ENCODE data around the gene ATAD3B. TPM values are rescaled to one million over a fixed set of nuclear protein-coding genes. Genes with fewer than 3 reads are reported as not detected.
"Not testable (repeated sequence)": the region's sequence is repeated elsewhere in the genome, so short reads cannot be mapped to it uniquely, and the experiment has no call there.

The ATAD3B gene
- polyA plus RNA-seq, 1 experiment: 7.7 TPM

DNA sequence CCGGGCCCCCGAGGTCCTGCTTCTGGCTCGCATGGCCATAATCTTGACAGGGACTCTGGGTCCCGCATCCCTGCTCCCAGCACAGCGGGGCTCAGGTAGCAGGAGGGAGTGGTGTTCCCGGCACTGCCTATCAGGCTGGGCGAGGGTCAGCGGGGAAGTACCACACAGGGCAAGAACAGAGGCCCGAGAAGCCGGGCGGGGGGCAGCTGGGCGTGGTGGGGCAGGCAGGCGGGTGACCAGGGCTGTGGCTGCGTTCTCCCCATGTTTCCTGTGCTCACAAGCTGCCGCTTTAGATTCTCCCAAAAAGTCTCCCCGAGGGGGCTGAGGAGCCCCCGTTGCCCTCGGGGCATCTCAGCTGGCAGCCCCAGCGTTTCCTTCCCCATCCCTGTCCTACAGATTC lies 18.3 kb downstream of the ATAD3B start:
- POLR2A ChIA-PET: no interaction called here
- H3K4me3 ChIP-seq (ENCODE audit: low read depth, low read length): no peak overlapping the region
- peaks cover 34% of the 10 kb centered on the region for H3K9me3 ChIP-seq (ENCODE audit: control insufficient read depth, insufficient read depth, low read length)
- TF ChIP-seq, protein P1, sequence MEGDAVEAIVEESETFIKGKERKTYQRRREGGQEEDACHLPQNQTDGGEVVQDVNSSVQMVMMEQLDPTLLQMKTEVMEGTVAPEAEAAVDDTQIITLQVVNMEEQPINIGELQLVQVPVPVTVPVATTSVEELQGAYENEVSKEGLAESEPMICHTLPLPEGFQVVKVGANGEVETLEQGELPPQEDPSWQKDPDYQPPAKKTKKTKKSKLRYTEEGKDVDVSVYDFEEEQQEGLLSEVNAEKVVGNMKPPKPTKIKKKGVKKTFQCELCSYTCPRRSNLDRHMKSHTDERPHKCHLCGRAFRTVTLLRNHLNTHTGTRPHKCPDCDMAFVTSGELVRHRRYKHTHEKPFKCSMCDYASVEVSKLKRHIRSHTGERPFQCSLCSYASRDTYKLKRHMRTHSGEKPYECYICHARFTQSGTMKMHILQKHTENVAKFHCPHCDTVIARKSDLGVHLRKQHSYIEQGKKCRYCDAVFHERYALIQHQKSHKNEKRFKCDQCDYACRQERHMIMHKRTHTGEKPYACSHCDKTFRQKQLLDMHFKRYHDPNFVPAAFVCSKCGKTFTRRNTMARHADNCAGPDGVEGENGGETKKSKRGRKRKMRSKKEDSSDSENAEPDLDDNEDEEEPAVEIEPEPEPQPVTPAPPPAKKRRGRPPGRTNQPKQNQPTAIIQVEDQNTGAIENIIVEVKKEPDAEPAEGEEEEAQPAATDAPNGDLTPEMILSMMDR (IDR thresholded peaks at IDR 0.05; ENCODE audit: low read depth, low read length): no peak
- CTCF ChIA-PET: no interaction called here
- no peak overlapping the region for H3K27ac ChIP-seq (ENCODE audit: low read depth, low read length)
- H3K27me3 ChIP-seq (ENCODE audit: control insufficient read depth, insufficient read depth, low read length): no peaks in the 10 kb centered on the region
- no peak for DNase-seq (ENCODE audit: low read depth, low spot score)

DNA sequence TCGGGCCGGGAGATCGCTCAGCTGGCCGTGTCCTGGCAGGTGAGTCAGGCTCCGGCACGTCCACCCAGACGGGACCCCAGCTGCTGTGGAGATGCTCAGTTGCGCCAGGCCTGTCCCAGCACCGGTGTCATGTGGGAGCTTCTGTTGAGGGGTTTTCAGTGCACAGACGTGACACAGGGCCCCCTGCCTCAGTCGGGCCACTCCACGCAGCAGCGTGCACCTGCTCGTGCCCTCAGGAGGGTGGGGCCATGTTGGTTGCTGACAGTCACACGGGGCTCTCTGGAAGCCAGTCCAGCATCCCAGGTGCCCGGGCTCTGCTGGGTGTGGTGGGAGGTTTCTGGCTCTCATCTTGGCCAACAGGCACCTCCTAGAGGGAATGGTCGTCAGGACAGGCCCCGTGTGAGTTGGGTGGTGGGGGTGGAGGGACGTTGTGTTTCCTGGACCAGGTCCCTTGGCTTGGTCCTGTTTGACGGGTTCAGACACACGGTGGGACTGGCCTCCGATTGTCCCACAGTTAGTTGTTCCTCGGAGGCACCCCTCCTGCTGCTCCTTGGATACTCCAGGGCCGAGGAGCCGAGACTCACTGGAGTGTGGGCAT lies 19.2 kb downstream of the ATAD3B start:
- TF ChIP-seq, protein P1 (IDR thresholded peaks at IDR 0.05; ENCODE audit: low read depth, low read length): no peak
- peaks cover 34% of the 10 kb centered on the region for H3K9me3 ChIP-seq (ENCODE audit: control insufficient read depth, insufficient read depth, low read length)
- H3K27me3 ChIP-seq (ENCODE audit: control insufficient read depth, insufficient read depth, low read length): no peaks in the 10 kb centered on the region
- no peak for DNase-seq (ENCODE audit: low read depth, low spot score)
- H3K27ac ChIP-seq (ENCODE audit: low read depth, low read length): no peak overlapping the region
- CTCF ChIA-PET: no interaction called here
- H3K4me3 ChIP-seq (ENCODE audit: low read depth, low read length): no peak overlapping the region
- POLR2A ChIA-PET: no interaction called here

DNA sequence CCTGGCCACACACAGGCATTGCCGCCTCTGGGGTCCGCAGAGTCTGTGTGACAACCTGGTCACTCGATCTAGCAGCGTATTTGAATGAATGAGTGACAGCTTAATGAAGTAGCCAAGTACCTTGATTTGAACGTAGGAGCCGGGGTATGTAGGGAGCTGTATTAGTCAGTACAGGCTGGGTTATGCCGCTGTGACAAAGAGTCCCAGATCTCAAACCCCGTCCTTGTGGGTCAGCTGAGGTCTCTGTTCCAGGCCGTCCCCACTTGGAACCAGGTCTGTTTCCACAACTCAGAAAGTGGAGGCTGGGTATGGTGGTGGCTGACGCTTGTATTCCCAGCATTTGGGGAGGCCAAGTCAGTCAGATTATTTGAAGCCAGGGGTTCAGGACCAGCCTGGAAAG lies 20.0 kb downstream of the ATAD3B start:
- no peak for DNase-seq (ENCODE audit: low read depth, low spot score)
- H3K9me3 ChIP-seq (ENCODE audit: control insufficient read depth, insufficient read depth, low read length): peaks cover 34% of the 10 kb centered on the region
- POLR2A ChIA-PET: no interaction called here
- CTCF ChIA-PET: no interaction called here
- no peak overlapping the region for H3K27ac ChIP-seq (ENCODE audit: low read depth, low read length)
- no peak overlapping the region for H3K4me3 ChIP-seq (ENCODE audit: low read depth, low read length)
- TF ChIP-seq, protein P1 (IDR thresholded peaks at IDR 0.05; ENCODE audit: low read depth, low read length): no peak
- H3K27me3 ChIP-seq (ENCODE audit: control insufficient read depth, insufficient read depth, low read length): no peaks in the 10 kb centered on the region

DNA sequence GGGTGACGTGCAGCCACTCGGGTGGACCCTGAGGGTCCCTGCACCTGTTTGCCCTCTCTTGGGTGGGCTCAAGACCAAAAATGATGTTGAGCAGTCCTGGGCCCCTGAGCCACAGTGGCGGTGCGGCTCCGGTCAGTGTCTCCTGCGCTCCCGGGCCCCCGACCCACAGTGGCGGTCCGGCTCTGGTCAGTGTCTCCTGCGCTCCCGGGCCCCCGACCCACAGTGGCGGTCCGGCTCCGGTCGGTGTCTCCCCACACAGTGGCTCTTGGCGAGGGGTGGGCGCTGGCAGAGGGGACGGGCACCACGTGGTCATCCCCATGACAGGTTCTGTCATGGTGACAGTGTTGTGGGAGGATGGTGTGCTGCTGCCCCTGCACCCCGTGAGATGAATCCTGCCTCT lies 22.7 kb downstream of the ATAD3B start:
- CTCF ChIA-PET: interaction anchor here (1.0 kb wide), 1 partner anchor 10 kb away, joined by 3 read pairs; no protein-coding TSS in a partner anchor
- H3K27me3 ChIP-seq (ENCODE audit: control insufficient read depth, insufficient read depth, low read length); H3K27ac ChIP-seq (ENCODE audit: low read depth, low read length); DNase-seq (ENCODE audit: low read depth, low spot score); H3K4me3 ChIP-seq (ENCODE audit: low read depth, low read length): not testable (repeated sequence)
- POLR2A ChIA-PET: interaction anchor here (1.1 kb wide), 1 partner anchor 10 kb away, joined by 3 read pairs; no protein-coding TSS in a partner anchor
- H3K9me3 ChIP-seq (ENCODE audit: control insufficient read depth, insufficient read depth, low read length): peaks cover 34% of the 10 kb centered on the region

DNA sequence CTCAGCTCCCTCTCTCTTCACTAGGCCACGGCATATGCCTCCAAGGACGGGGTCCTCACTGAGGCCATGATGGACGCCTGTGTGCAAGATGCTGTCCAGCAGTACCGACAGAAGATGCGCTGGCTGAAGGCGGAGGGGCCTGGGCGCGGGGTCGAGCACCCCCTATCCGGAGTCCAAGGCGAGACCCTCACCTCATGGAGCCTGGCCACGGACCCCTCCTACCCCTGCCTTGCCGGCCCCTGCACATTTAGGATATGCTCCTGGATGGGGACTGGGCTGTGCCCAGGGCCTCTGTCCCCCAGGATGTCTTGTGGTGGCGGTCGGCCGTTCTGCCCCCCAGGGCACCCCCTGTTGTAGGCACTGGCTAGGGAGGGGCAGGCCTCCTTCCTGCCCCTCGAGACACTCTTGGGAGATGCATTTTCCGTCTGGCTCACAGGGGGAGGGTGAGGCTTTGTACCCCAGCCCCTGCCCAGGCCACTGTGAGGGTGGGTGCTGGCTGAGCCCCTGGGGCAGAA lies 24.0 kb downstream of the ATAD3B start:
- DNase-seq (ENCODE audit: low read depth, low spot score); H3K27ac ChIP-seq (ENCODE audit: low read depth, low read length); CTCF ChIA-PET; H3K4me3 ChIP-seq (ENCODE audit: low read depth, low read length); H3K27me3 ChIP-seq (ENCODE audit: control insufficient read depth, insufficient read depth, low read length): not testable (repeated sequence)
- POLR2A ChIA-PET: interaction anchor here (1.1 kb wide), 1 partner anchor 9 kb away, joined by 3 read pairs; no protein-coding TSS in a partner anchor
- H3K9me3 ChIP-seq (ENCODE audit: control insufficient read depth, insufficient read depth, low read length): peaks cover 25% of the 10 kb centered on the region

DNA sequence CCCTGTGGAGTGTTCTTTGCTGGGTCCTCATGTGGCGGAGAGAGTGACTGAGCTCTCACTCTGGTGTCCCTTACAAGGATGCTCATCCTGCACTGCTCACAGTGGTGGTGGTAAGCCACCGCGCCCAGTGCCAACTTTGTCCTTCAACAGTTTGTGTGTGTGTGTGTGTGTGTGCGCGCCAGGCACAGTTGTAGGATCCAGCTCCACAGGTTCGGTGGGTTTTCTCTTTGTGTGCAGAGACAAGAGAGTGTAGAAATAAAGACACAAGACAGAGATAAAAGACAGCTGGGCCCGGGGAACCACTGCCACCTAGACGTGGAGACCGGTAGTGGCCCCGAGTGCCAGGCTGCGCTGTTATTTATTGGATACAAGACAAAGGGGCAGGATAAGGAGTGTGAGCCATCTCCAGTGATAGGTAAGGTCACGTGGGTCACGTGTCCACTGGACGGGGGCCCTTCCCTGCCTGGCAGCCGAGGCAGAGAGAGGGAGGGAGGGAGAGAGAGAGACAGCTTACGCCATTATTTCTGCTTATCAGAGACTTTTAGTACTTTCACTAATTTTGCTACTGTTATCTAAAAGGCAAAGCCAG lies 33.3 kb downstream of the ATAD3B start:
- TF ChIP-seq, protein P1 (IDR thresholded peaks at IDR 0.05; ENCODE audit: low read depth, low read length): peak; percentile 59
- ChIA-PET POLR2A (interaction anchor here (0.7 to 1.2 kb wide), 4 partner anchors 10 to 110 kb away, joined by 3 read pairs; partner anchors contain the start of genes CCNL2 and MIB2), CTCF (interaction anchor here (0.7 to 1.2 kb wide), 5 partner anchors 11 to 102 kb away, joined by 3 to 4 read pairs (median 3); no protein-coding TSS in a partner anchor)
- DNase-seq (ENCODE audit: low read depth, low spot score); H3K27ac ChIP-seq (ENCODE audit: low read depth, low read length); H3K9me3 ChIP-seq (ENCODE audit: control insufficient read depth, insufficient read depth, low read length); H3K27me3 ChIP-seq (ENCODE audit: control insufficient read depth, insufficient read depth, low read length); H3K4me3 ChIP-seq (ENCODE audit: low read depth, low read length): not testable (repeated sequence)
